Subcutaneous adipose tissue (tissue), 4 donors: ENCODE measurements around the gene CARS1. TPM values are rescaled to one million over a fixed set of nuclear protein-coding genes. Genes with fewer than 3 reads are reported as not detected.

ENCODE experiments used
- CTCF ChIP-seq: fragments of 450-650 bp; IDR thresholded peaks from one replicate; pipeline ENCODE4 v1.5.1; 2016; ENCODE audit warnings: low read depth, mild to moderate bottlenecking, control low read depth, antibody characterized with exemption, moderate library complexity
- total RNA-seq, 4 donors: library from RNA; depleted of rRNA; stranded (reverse); fragments of >200 nt; gene quantifications; one replicate each; pipeline ENCODE4 v1.1.0, GENCODE V29; 2016

The CARS1 gene
- total RNA-seq, 4 donors from 2014 or later = 30.4 to 59.5 (median 36.1) TPM

DNA sequence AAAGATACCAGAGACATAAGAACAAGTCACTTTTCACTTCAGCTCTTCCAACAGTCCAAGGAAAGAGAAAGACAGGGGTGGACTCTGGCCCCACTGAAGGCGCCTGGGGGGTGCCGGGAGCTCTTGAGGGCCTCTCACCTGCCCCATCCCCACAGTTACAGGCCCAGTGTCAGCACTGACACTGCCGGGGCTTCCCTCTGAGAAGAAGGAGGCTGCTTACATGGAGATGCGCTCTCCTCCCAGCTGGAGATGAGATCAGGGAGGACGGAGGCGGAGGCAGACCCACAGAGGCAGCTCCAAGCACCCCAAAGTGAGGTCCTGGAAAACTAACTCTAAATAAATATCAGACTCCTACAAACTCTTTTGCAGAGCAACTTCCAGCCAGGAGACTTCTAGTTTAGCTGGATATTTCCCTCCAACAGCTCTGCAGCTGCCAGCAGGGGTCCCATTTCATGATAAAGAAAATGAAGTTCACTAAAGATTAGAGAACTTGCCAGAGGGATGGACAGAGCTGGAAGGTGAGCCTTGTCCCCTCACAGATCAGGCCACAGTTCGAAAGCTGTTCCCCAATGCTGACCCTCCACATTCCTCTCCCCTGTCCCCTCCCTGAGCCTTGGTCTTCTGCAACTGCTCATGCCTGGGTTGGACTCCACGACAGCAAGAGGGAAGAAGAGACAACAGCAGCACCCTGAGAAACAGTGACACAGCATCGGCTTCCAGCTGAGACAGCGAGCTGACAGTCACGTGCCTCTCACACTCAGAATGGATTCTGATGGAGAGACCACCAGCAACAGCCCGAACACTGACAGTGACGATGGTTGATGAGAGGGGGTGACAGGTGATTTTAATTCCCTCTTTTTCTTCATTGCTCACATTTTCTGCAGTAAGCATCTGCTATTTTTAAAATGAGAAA, 5.8 kb downstream of the CARS1 start:
- no peak for TF ChIP-seq CTCF

DNA sequence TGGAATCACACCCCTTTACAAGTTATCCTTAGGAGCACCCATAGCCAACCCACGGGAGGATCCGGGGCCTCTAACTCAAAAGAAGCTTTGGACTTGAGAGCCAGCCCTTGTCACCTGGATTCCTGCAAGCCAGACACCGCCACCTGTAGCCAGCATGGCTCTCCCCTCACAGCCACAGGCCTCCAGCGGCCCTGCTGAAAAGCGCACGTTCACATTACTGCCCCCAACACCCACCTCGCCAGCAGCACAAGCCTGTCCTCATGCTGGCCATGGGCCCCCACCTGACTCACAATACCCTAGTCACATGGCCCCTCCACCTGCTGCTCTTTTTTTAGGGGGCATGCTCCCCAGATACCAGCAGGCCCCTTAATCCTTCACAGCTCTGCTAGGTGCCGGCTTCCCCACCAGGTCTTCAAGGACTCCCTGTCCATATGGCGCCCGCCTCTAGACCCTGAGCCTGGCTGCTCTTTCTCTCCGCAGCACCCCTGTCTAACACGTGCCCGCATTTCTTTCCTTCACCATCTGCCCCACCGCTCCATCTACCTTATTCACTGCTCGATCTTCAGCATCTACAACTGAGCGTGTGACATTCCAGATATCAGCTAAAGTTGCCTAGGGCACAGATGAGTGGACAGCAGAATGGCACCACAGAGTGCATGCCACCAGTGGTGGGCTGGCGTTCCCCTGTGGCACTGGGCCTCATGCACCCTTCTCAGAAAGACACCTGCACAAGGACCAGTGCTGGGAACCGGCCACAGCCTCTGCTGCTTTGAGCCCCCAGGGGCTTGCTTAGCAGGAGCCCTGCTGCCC, 6.6 kb downstream of the CARS1 start:
- no peak for TF ChIP-seq CTCF

DNA sequence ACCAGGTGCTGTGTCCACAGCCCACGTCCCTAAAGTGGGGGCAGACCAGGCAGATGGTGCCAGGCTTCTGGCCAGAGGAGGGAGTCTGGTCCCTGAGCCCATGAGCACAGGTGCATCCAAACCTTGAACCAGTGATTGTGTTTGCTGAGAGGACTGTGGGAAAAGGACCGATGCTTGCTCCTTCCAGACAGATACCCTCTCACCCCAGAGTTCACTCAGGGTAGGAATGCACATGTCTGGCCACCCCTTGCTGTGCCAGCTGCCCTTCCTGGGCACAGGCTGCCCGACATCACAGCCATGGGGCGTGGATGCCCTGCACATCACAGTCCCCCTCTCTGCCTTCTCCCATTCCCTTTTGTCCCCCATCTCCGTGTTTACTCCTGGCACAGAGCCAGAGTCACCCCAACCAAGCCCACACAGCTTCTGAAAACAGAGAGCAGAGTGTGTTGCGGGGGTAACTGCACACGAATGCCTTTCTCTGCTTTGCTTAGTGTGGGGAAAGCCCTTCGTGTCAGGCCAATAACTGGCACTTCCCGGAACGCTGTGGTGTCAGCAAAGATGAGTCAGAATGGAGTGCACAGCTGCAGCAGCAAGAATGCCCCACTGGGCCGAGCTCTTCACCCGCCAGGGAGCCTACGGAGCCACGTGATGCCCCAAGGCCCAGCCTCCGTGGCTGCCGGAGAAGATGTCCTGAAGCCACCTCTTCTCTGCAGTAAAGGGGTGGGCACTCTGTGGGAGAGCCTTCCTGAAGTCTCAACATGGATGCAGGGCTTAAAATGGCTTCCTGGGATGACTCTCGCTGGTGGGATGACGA, 7.6 kb downstream of the CARS1 start:
- no peak for TF ChIP-seq CTCF

- TF ChIP-seq CTCF = no peak
These were observed 9.6 kb downstream of the CARS1 start for GRCh38 chr11:3047637-3048036.

DNA sequence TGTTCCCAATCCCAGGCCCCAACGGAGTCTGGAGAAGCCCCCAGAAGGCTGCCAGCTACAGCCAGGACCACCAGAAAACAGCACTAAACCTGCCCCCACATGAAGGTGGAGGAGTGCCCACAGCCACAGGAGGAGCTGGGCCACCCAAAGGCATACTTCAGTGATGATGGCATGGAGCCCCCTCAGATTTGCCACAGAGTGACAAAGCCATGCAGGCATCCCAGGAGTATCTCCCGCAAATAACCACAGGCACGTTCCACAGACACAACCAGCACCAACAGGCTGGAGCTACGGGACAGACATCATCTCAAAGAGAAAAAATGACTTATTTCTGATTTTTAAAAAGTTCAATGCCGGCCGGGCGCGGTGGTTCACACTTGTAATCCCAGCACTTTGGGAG, 10.6 kb downstream of the CARS1 start:
- TF ChIP-seq CTCF = no peak

DNA sequence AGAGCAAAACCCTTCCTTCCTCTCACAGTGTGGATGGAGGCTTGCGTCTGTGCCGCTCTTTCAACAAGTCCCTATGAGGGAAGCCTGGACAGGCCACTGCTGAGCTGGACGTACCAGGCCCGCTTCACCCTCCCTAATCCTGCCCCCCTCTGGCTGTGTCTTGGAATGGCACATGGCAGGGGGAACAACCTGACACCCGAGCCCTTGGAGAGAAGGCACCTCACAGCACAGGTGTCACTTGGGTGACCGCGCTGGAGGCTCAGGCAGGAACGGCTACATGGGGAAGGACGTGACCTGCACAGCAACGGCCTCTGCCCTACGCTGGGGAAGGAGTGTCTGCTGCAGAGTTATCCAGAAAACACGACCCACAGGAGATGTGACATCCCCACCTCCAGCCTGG, 11.0 kb downstream of the CARS1 start:
- no peak for TF ChIP-seq CTCF
